Osteocyte (in vitro differentiated cells): ENCODE results near the gene SLC12A1. TPM values are rescaled to one million over a fixed set of nuclear protein-coding genes. Genes with fewer than 3 reads are reported as not detected.
A peak's percentile ranks its signal among the peaks of the same experiment; 100 is the strongest.

Experiments
- DNase-seq: peaks from one replicate; pipeline ENCODE4 v3.0.0; 2021; ENCODE audit warnings: mixed read lengths; ENCODE audit not compliant: unreplicated experiment; ENCODE audit errors: extremely low spot score
- H3K27ac Mint-ChIP-seq: one replicate; pipeline ENCODE4 v1.8.0; 2021; ENCODE audit warnings: mild to moderate bottlenecking, mixed read lengths; ENCODE audit not compliant: unreplicated experiment
- H3K27me3 Mint-ChIP-seq: one replicate; pipeline ENCODE4 v1.8.0; 2021; ENCODE audit warnings: mixed read lengths; ENCODE audit not compliant: unreplicated experiment
- H3K36me3 Mint-ChIP-seq: one replicate; pipeline ENCODE4 v1.8.0; 2021; ENCODE audit warnings: mixed read lengths; ENCODE audit not compliant: unreplicated experiment
- H3K4me1 Mint-ChIP-seq: one replicate; pipeline ENCODE4 v1.8.0; 2021; ENCODE audit warnings: mixed read lengths; ENCODE audit not compliant: unreplicated experiment
- H3K4me3 Mint-ChIP-seq: one replicate; pipeline ENCODE4 v1.8.0; 2021; ENCODE audit warnings: mild to moderate bottlenecking, moderate library complexity, mixed read lengths; ENCODE audit not compliant: unreplicated experiment
- H3K9me3 Mint-ChIP-seq: one replicate; pipeline ENCODE4 v1.8.0; 2021; ENCODE audit warnings: mixed read lengths; ENCODE audit not compliant: unreplicated experiment
- total RNA-seq: library from RNA; stranded (reverse); gene quantifications from 2 replicates; pipeline ENCODE4 v1.2.1, GENCODE V29; 2021
- TF ChIP-seq, protein P1 (sequence below): fragments of 200-600 bp; sonication (generic); IDR thresholded peaks from 2 replicates; pipeline ENCODE4 v1.5.0; 2021; ENCODE audit warnings: antibody characterized with exemption, mild to moderate bottlenecking, moderate library complexity

SLC12A1 gene
- total RNA-seq, 1 donor from 2014 or later = not detected

DNA sequence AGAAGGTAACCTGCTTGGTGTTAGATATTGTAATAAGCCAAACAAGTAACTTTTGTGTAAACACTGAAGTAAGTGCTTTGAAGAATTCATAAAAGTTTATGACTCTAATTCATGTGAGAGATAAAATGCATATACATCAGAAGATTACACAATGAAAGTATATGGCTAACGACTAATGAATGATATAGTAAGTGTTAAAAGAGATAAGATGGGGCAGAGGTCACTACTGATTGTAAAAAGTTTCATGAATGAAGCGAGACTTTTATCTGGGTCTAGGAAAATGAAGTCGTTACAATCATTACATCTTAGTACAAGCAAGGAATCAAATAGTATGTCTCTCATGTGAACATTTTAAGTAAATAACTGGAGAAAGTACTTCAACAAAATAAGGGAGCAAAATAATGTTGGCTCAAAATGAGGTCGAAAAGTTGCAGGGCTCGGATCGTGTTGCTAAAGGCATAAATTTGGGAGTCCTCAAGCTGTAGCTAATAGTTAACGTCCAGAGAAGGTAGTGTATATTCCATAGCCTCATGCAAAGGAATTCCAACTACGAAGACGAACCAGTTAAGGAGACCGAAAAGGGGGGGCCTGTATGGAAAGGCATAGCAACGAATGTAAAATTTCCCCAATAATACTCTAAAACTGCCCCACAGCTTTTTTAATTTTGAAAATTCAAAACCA is 124.1 kb downstream of the SLC12A1 start:
- TF ChIP-seq, protein P1, sequence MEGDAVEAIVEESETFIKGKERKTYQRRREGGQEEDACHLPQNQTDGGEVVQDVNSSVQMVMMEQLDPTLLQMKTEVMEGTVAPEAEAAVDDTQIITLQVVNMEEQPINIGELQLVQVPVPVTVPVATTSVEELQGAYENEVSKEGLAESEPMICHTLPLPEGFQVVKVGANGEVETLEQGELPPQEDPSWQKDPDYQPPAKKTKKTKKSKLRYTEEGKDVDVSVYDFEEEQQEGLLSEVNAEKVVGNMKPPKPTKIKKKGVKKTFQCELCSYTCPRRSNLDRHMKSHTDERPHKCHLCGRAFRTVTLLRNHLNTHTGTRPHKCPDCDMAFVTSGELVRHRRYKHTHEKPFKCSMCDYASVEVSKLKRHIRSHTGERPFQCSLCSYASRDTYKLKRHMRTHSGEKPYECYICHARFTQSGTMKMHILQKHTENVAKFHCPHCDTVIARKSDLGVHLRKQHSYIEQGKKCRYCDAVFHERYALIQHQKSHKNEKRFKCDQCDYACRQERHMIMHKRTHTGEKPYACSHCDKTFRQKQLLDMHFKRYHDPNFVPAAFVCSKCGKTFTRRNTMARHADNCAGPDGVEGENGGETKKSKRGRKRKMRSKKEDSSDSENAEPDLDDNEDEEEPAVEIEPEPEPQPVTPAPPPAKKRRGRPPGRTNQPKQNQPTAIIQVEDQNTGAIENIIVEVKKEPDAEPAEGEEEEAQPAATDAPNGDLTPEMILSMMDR = no peak
- no peaks in the 10 kb centered on the region for H3K9me3 Mint-ChIP-seq
- H3K4me1 Mint-ChIP-seq = peaks cover 30% of the 10 kb centered on the region
- H3K4me3 Mint-ChIP-seq = peak overlapping the region; percentile 99
- no peaks in the 10 kb centered on the region for H3K27me3 Mint-ChIP-seq
- H3K27ac Mint-ChIP-seq = peak overlapping the region; percentile 99
- H3K36me3 Mint-ChIP-seq = peaks cover 6% of the 10 kb centered on the region
- DNase-seq = no peak

DNA sequence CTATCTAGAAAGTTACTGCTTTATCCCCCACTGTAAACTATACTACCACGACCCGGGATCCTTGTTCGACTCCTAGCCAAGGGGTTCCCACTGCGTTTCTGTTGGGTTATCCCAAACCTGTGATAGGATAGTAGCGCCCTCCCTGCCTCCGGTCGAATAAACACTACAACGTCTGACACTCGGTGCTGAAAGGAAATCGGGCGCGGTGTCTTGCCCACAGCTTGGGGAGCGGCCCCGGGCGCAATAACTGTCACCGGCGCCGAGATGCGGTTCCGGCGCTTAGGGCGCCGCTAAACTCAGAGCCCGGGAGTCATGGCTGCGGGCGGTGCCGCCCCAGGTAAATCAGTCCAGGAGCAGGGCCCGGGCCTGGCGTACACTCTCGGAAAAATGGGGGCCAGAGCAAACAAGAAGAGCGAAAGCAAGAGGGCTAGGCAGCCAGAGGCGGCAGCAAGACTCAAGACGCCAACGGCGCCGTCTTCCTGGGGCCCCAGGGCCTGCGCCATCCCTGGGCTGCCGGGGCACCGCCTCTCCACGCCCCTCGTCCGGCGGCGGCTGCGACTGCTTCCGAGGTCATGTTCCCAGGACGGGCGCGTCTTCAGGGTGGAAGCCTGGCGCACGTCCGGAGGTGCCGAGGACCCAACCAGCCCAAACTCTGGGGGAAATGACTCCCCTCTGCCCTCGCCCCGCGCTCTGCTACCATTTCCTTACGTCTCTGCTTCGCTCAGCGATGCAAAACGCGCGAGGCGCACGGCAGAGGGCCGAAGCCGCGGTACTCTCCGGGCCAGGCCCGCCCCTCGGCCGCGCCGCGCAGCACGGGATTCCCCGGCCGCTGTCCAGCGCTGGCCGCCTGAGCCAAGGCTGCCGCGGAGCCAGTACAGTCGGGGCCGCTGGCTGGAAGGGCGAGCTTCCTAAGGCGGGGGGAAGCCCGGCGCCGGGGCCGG is 125.0 kb downstream of the SLC12A1 start, which contains the start of gene DUT:
DUT (plus strand) TSS at position 575 of the 941 bp plus-strand sequence; CDS start at position 662, 87 bp downstream.
- Mint-ChIP-seq H3K27ac (peak within 1 kb of the TSS; percentile 99), H3K27me3 (no peaks in the 10 kb centered on the region), H3K4me1 (peaks cover 32% of the 10 kb centered on the region), H3K9me3 (no peaks in the 10 kb centered on the region), H3K4me3 (peak within 1 kb of the TSS; percentile 99), H3K36me3 (peaks cover 11% of the 10 kb centered on the region)
- DNase-seq = peak; percentile 93
- TF ChIP-seq, protein P1 = no peak

DNA sequence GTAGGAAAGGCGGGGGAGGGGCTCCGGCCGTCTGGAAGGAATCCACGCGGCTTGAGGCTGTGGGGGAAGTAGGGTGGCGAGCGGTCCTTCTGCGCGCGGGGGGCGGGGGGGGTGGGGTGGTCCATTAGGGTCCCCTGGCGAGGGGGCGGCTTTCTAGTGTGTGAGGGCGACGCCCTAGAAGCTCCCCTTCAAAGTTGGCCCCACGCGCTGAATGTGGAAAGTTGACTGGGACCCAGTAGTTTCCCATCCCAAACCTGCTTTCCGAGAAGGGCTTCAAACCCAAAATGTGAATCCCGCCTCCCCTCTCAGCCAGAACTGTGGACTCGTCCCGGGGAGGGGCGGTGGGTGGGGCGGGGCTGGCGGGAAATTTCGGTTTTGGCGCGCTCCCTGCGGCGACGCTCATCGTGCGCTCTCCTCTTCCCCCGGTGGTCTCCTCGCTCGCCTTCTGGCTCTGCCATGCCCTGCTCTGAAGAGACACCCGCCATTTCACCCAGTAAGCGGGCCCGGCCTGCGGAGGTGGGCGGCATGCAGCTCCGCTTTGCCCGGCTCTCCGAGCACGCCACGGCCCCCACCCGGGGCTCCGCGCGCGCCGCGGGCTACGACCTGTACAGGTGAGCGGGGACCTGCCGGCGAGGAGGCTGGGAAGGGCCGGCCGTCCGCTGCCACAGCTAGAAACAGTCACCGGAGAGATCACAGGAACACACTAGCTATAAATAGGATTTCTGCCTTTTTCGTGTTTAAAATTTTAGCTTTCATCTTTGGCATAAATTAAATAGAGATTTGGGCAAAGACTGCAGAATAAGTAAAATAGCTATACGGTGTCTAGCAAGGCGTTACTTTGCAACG is 125.9 kb downstream of the SLC12A1 start:
- Mint-ChIP-seq H3K9me3 (no peaks in the 10 kb centered on the region), H3K36me3 (peaks cover 11% of the 10 kb centered on the region), H3K4me3 (peak overlapping the region; percentile 99), H3K27me3 (no peaks in the 10 kb centered on the region), H3K4me1 (peaks cover 32% of the 10 kb centered on the region), H3K27ac (peak overlapping the region; percentile 91)
- TF ChIP-seq, protein P1 = no peak
- peak; percentile 85 for DNase-seq

- H3K9me3 Mint-ChIP-seq = no peaks in the 10 kb centered on the region
- peak overlapping the region; percentile 50 for H3K27ac Mint-ChIP-seq
- peaks cover 32% of the 10 kb centered on the region for H3K4me1 Mint-ChIP-seq
- peaks cover 11% of the 10 kb centered on the region for H3K36me3 Mint-ChIP-seq
- no peaks in the 10 kb centered on the region for H3K27me3 Mint-ChIP-seq
- DNase-seq = no peak
- peak overlapping the region; percentile 99 for H3K4me3 Mint-ChIP-seq
- TF ChIP-seq, protein P1 = no peak
These were observed 126.5 kb downstream of the SLC12A1 start for GRCh38 chr15:48332642-48333034.
